Measurements from ENCODE around the gene CAPN15.

The CAPN15 gene

GRCh38 chr16:555528-556473 is 28.3 kb downstream of the CAPN15 start:
- Histone ChIP-seq H3K4me1 (ENCODE audit: control insufficient read depth, insufficient read depth, low read length) (peaks cover 7% of the 10 kb centered on the region), H3K27me3 (ENCODE audit: control insufficient read depth, insufficient read depth, low read length) (peaks cover 20% of the 10 kb centered on the region), H3K9me3 (ENCODE audit: control insufficient read depth, low read length) (no peaks in the 10 kb centered on the region), H3K36me3 (ENCODE audit: control insufficient read depth, insufficient read depth, low read length) (no peaks in the 10 kb centered on the region), H3K4me3 (ENCODE audit: low read length) (no peak overlapping the region), H3K9ac (ENCODE audit: low read length) (no peak overlapping the region)

GRCh38 chr16:556474-557173 is 29.1 kb downstream of the CAPN15 start:
- no peak overlapping the region for H3K9ac ChIP-seq (ENCODE audit: low read length)
- H3K9me3 ChIP-seq (ENCODE audit: control insufficient read depth, low read length): no peaks in the 10 kb centered on the region
- no peak overlapping the region for H3K4me3 ChIP-seq (ENCODE audit: low read length)
- H3K4me1 ChIP-seq (ENCODE audit: control insufficient read depth, insufficient read depth, low read length): peaks cover 7% of the 10 kb centered on the region
- no peaks in the 10 kb centered on the region for H3K36me3 ChIP-seq (ENCODE audit: control insufficient read depth, insufficient read depth, low read length)
- H3K27me3 ChIP-seq (ENCODE audit: control insufficient read depth, insufficient read depth, low read length): peaks cover 28% of the 10 kb centered on the region

GRCh38 chr16:557463-558297 is 30.2 kb downstream of the CAPN15 start:
- Histone ChIP-seq H3K9ac (ENCODE audit: low read length) (no peak overlapping the region), H3K4me1 (ENCODE audit: control insufficient read depth, insufficient read depth, low read length) (peaks cover 7% of the 10 kb centered on the region), H3K4me3 (ENCODE audit: low read length) (no peak overlapping the region), H3K27me3 (ENCODE audit: control insufficient read depth, insufficient read depth, low read length) (peaks cover 38% of the 10 kb centered on the region), H3K36me3 (ENCODE audit: control insufficient read depth, insufficient read depth, low read length) (no peaks in the 10 kb centered on the region), H3K9me3 (ENCODE audit: control insufficient read depth, low read length) (no peaks in the 10 kb centered on the region)

GRCh38 chr16:558298-559020 is 30.9 kb downstream of the CAPN15 start:
- H3K27me3 ChIP-seq (ENCODE audit: control insufficient read depth, insufficient read depth, low read length): peaks cover 40% of the 10 kb centered on the region
- peaks cover 7% of the 10 kb centered on the region for H3K4me1 ChIP-seq (ENCODE audit: control insufficient read depth, insufficient read depth, low read length)
- H3K9me3 ChIP-seq (ENCODE audit: control insufficient read depth, low read length): no peaks in the 10 kb centered on the region
- no peak overlapping the region for H3K4me3 ChIP-seq (ENCODE audit: low read length)
- no peak overlapping the region for H3K9ac ChIP-seq (ENCODE audit: low read length)
- H3K36me3 ChIP-seq (ENCODE audit: control insufficient read depth, insufficient read depth, low read length): no peaks in the 10 kb centered on the region

GRCh38 chr16:559021-559380 is 31.5 kb downstream of the CAPN15 start:
- Histone ChIP-seq H3K9me3 (ENCODE audit: control insufficient read depth, low read length) (no peaks in the 10 kb centered on the region), H3K36me3 (ENCODE audit: control insufficient read depth, insufficient read depth, low read length) (no peaks in the 10 kb centered on the region), H3K9ac (ENCODE audit: low read length) (no peak overlapping the region), H3K27me3 (ENCODE audit: control insufficient read depth, insufficient read depth, low read length) (peaks cover 40% of the 10 kb centered on the region), H3K4me1 (ENCODE audit: control insufficient read depth, insufficient read depth, low read length) (peaks cover 7% of the 10 kb centered on the region), H3K4me3 (ENCODE audit: low read length) (no peak overlapping the region)

- peaks cover 40% of the 10 kb centered on the region for H3K27me3 ChIP-seq (ENCODE audit: control insufficient read depth, insufficient read depth, low read length)
- H3K9ac ChIP-seq (ENCODE audit: low read length): no peak overlapping the region
- peaks cover 7% of the 10 kb centered on the region for H3K4me1 ChIP-seq (ENCODE audit: control insufficient read depth, insufficient read depth, low read length)
- H3K4me3 ChIP-seq (ENCODE audit: low read length): no peak overlapping the region
- H3K9me3 ChIP-seq (ENCODE audit: control insufficient read depth, low read length): no peaks in the 10 kb centered on the region
- H3K36me3 ChIP-seq (ENCODE audit: control insufficient read depth, insufficient read depth, low read length): no peaks in the 10 kb centered on the region
These were observed 32.1 kb downstream of the CAPN15 start for GRCh38 chr16:559411-560203.

- H3K27me3 ChIP-seq (ENCODE audit: control insufficient read depth, insufficient read depth, low read length): peaks cover 40% of the 10 kb centered on the region
- no peaks in the 10 kb centered on the region for H3K36me3 ChIP-seq (ENCODE audit: control insufficient read depth, insufficient read depth, low read length)
- peaks cover 7% of the 10 kb centered on the region for H3K4me1 ChIP-seq (ENCODE audit: control insufficient read depth, insufficient read depth, low read length)
- H3K9ac ChIP-seq (ENCODE audit: low read length): no peak within 1 kb of the TSS
- no peak within 1 kb of the TSS for H3K4me3 ChIP-seq (ENCODE audit: low read length)
- no peaks in the 10 kb centered on the region for H3K9me3 ChIP-seq (ENCODE audit: control insufficient read depth, low read length)
These were observed 32.7 kb downstream of the CAPN15 start, which contains the start of gene PRR35 for GRCh38 chr16:560204-560700. PRR35 (plus strand) TSS chr16:560394; CDS start chr16:563295, 2,901 bp downstream.

- Histone ChIP-seq H3K9ac (ENCODE audit: low read length) (no peak overlapping the region), H3K27me3 (ENCODE audit: control insufficient read depth, insufficient read depth, low read length) (peaks cover 40% of the 10 kb centered on the region), H3K4me3 (ENCODE audit: low read length) (no peak overlapping the region), H3K9me3 (ENCODE audit: control insufficient read depth, low read length) (no peaks in the 10 kb centered on the region), H3K36me3 (ENCODE audit: control insufficient read depth, insufficient read depth, low read length) (no peaks in the 10 kb centered on the region), H3K4me1 (ENCODE audit: control insufficient read depth, insufficient read depth, low read length) (peaks cover 7% of the 10 kb centered on the region)
These were observed 33.3 kb downstream of the CAPN15 start for GRCh38 chr16:560701-561412.

GRCh38 chr16:561413-561794 is 33.9 kb downstream of the CAPN15 start:
- peaks cover 12% of the 10 kb centered on the region for H3K4me1 ChIP-seq (ENCODE audit: control insufficient read depth, insufficient read depth, low read length)
- H3K36me3 ChIP-seq (ENCODE audit: control insufficient read depth, insufficient read depth, low read length): no peaks in the 10 kb centered on the region
- H3K9ac ChIP-seq (ENCODE audit: low read length): no peak overlapping the region
- peaks cover 40% of the 10 kb centered on the region for H3K27me3 ChIP-seq (ENCODE audit: control insufficient read depth, insufficient read depth, low read length)
- no peaks in the 10 kb centered on the region for H3K9me3 ChIP-seq (ENCODE audit: control insufficient read depth, low read length)
- H3K4me3 ChIP-seq (ENCODE audit: low read length): no peak overlapping the region
